MCF 10A (cell line): Measurements from ENCODE around the gene STKLD1. TPM values are rescaled to one million over a fixed set of nuclear protein-coding genes. Genes with fewer than 3 reads are reported as not detected.
A peak's percentile ranks its signal among the peaks of the same experiment; 100 is the strongest.

Source experiments
- BruUV-seq: library from RNA; stranded (reverse); fragments of 400-500 nt; replicated peaks from 2 replicates; lab custom pipeline; 2021; lab: Mats Ljungman, UMichigan
- CTCF ChIA-PET: fragments of 300-600 bp; sonication (Branson Sonifier 250); formaldehyde crosslinking; extraction: SDS; loops from one replicate; lab custom pipeline; 2021; ENCODE audit warnings: antibody characterized with exemption, inconsistent platforms; lab: Yijun Ruan, JAX
- POLR2A ChIA-PET: fragments of 300-600, 350-650 bp; sonication (Branson Sonifier 250); formaldehyde crosslinking; extraction: SDS; loops from one replicate; lab custom pipeline; 2020; ENCODE audit warnings: antibody characterized with exemption, inconsistent platforms; lab: Yijun Ruan, JAX
- DNase-seq: peaks from one replicate; pipeline ENCODE4 v3.0.0-alpha.2; 2018; ENCODE audit not compliant: unreplicated experiment
- H3K27ac Mint-ChIP-seq: one replicate; pipeline ENCODE4 v1.8.0; 2022; ENCODE audit warnings: mild to moderate bottlenecking, low read depth, mixed read lengths; ENCODE audit not compliant: unreplicated experiment
- H3K27me3 Mint-ChIP-seq: one replicate; pipeline ENCODE4 v1.8.0; 2022; ENCODE audit warnings: mixed read lengths; ENCODE audit not compliant: insufficient read depth, unreplicated experiment
- H3K36me3 Mint-ChIP-seq: one replicate; pipeline ENCODE4 v1.8.0; 2022; ENCODE audit warnings: mild to moderate bottlenecking, moderate library complexity, mixed read lengths; ENCODE audit not compliant: insufficient read depth, unreplicated experiment
- H3K4me1 Mint-ChIP-seq: one replicate; pipeline ENCODE4 v1.8.0; 2022; ENCODE audit warnings: mixed read lengths; ENCODE audit not compliant: insufficient read depth, unreplicated experiment
- H3K4me3 Mint-ChIP-seq: one replicate; pipeline ENCODE4 v1.8.0; 2022; ENCODE audit warnings: mild to moderate bottlenecking, moderate library complexity, mixed read lengths; ENCODE audit not compliant: unreplicated experiment
- H3K9me3 Mint-ChIP-seq: one replicate; pipeline ENCODE4 v1.8.0; 2022; ENCODE audit warnings: mixed read lengths; ENCODE audit not compliant: unreplicated experiment
- intact Hi-C: fragments of 100-400 bp; cut with micrococcal nuclease; formaldehyde crosslinking; loops from 2 replicates; pipeline ENCODE4 v1.14.1; 2022
- total RNA-seq: library from RNA; stranded (reverse); gene quantifications from 2 replicates; pipeline ENCODE4 v1.2.3, GENCODE V29; 2022
- TF ChIP-seq, protein P1 (sequence below): fragments of 200-600 bp; IDR thresholded peaks from one replicate; pipeline ENCODE4 v1.8.0; 2022; ENCODE audit warnings: antibody characterized with exemption, mild to moderate bottlenecking; ENCODE audit not compliant: unreplicated experiment

The STKLD1 gene
- total RNA-seq, 1 experiment from 2014 or later, result 1.3 TPM

DNA sequence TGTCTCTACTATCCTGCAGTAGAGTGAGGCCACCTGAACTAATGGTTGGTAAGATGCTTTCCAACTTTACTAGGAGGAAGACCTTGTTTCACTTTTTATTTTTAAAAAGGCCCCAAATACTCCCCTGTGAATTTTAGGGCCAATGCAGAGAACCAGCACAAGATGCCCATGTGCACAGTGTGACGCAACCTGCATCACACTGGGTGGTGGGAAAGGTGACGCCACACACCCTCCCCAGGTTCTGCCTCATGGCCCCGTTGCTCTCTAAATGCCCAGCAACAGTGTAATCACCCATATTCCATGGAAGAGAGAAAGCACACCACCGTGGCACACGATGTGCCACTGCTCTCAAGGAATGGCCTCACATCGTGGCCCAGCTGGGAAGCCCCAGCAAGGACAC lies 6.7 kb upstream of the STKLD1 start:
- Mint-ChIP-seq H3K36me3 (peaks cover 75% of the 10 kb centered on the region), H3K9me3 (no peaks in the 10 kb centered on the region), H3K4me3 (no peak overlapping the region), H3K27ac (peak overlapping the region; percentile 70), H3K27me3 (no peaks in the 10 kb centered on the region), H3K4me1 (peaks cover 34% of the 10 kb centered on the region)
- TF ChIP-seq, protein P1, sequence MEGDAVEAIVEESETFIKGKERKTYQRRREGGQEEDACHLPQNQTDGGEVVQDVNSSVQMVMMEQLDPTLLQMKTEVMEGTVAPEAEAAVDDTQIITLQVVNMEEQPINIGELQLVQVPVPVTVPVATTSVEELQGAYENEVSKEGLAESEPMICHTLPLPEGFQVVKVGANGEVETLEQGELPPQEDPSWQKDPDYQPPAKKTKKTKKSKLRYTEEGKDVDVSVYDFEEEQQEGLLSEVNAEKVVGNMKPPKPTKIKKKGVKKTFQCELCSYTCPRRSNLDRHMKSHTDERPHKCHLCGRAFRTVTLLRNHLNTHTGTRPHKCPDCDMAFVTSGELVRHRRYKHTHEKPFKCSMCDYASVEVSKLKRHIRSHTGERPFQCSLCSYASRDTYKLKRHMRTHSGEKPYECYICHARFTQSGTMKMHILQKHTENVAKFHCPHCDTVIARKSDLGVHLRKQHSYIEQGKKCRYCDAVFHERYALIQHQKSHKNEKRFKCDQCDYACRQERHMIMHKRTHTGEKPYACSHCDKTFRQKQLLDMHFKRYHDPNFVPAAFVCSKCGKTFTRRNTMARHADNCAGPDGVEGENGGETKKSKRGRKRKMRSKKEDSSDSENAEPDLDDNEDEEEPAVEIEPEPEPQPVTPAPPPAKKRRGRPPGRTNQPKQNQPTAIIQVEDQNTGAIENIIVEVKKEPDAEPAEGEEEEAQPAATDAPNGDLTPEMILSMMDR, result no peak
- ChIA-PET POLR2A (interaction anchor here (1.0 to 6.4 kb wide), 3 partner anchors 14 to 21 kb away, joined by 4 to 65 read pairs (median 5); partner anchors contain the start of genes MED22, RPL7A, SURF1 and SURF2), CTCF (no interaction called here)
- no TSS peak for BruUV-seq
- DNase-seq, result no peak
- intact Hi-C loops, result no loop called here

- no peak overlapping the region for H3K27ac Mint-ChIP-seq
- BruUV-seq, result no TSS peak
- H3K4me3 Mint-ChIP-seq, result no peak overlapping the region
- H3K4me1 Mint-ChIP-seq, result peaks cover 39% of the 10 kb centered on the region
- H3K9me3 Mint-ChIP-seq, result no peaks in the 10 kb centered on the region
- intact Hi-C loops, result no loop called here
- no peaks in the 10 kb centered on the region for H3K27me3 Mint-ChIP-seq
- H3K36me3 Mint-ChIP-seq, result peaks cover 74% of the 10 kb centered on the region
- no peak for DNase-seq
- ChIA-PET CTCF (interaction anchor here (1.0 kb wide), 1 partner anchor 117 kb away, joined by 3 read pairs; no protein-coding TSS in a partner anchor), POLR2A (interaction anchor here (1.2 to 6.4 kb wide), 2 partner anchors 14 to 19 kb away, joined by 5 to 65 read pairs; partner anchors contain the start of genes SURF1 and SURF2)
- TF ChIP-seq, protein P1, result no peak
These were observed 6.2 kb upstream of the STKLD1 start for GRCh38 chr9:133369933-133370332.

DNA sequence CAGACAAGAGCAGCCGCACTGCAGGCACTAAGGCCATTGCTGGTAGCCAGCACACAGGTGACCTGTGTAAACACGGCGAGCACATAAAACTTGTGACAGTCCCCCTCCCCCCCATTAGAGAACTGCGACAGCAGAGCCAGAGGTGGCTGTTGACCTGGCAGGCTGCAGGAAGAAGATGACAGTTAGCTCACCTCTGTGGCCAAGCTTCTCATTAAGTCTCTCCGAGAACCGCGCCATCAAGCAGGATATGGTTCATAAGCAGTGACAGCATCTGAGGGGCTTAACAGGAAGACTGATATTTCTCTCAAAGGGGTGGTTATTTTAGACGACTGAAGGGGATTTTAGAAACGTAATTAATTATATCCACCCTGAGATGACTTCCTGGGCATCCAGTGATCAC lies 5.5 kb upstream of the STKLD1 start:
- peaks cover 39% of the 10 kb centered on the region for H3K4me1 Mint-ChIP-seq
- no peak overlapping the region for H3K27ac Mint-ChIP-seq
- ChIA-PET CTCF (interaction anchor here (0.5 to 1.4 kb wide), 4 partner anchors 11 to 116 kb away, joined by 3 to 4 read pairs (median 3); partner anchors contain the start of genes SURF1 and SURF2), POLR2A (interaction anchor here (1.2 to 6.4 kb wide), 2 partner anchors 15 to 19 kb away, joined by 5 to 65 read pairs; partner anchors contain the start of genes SURF1 and SURF2)
- BruUV-seq, result no TSS peak
- intact Hi-C loops, result no loop called here
- TF ChIP-seq, protein P1, result no peak
- H3K27me3 Mint-ChIP-seq, result no peaks in the 10 kb centered on the region
- no peak for DNase-seq
- no peaks in the 10 kb centered on the region for H3K9me3 Mint-ChIP-seq
- peaks cover 70% of the 10 kb centered on the region for H3K36me3 Mint-ChIP-seq
- H3K4me3 Mint-ChIP-seq, result no peak overlapping the region

- H3K4me1 Mint-ChIP-seq, result peaks cover 39% of the 10 kb centered on the region
- peaks cover 64% of the 10 kb centered on the region for H3K36me3 Mint-ChIP-seq
- peak overlapping the region; percentile 49 for H3K27ac Mint-ChIP-seq
- POLR2A ChIA-PET, result interaction anchor here (6.4 kb wide), 1 partner anchor 16 kb away, joined by 65 read pairs; the partner anchor contains the start of genes SURF1 and SURF2
- no peaks in the 10 kb centered on the region for H3K27me3 Mint-ChIP-seq
- no peaks in the 10 kb centered on the region for H3K9me3 Mint-ChIP-seq
- TF ChIP-seq, protein P1, result no peak
- H3K4me3 Mint-ChIP-seq, result no peak overlapping the region
- BruUV-seq, result no TSS peak
- intact Hi-C loops, result no loop called here
- no peak for DNase-seq
- CTCF ChIA-PET, result interaction anchor here (1.0 to 1.4 kb wide), 2 partner anchors 12 to 16 kb away, joined by 3 to 4 read pairs; partner anchors contain the start of genes SURF1 and SURF2
These were observed 4.9 kb upstream of the STKLD1 start for GRCh38 chr9:133371261-133371711.
